ENCODE measurements around the gene UMAD1. TPM values are rescaled to one million over a fixed set of nuclear protein-coding genes. Genes with fewer than 3 reads are reported as not detected.

Gene UMAD1
- total RNA-seq, 2 experiments from 2014 or later, result 14.4 to 18.4 TPM

DNA sequence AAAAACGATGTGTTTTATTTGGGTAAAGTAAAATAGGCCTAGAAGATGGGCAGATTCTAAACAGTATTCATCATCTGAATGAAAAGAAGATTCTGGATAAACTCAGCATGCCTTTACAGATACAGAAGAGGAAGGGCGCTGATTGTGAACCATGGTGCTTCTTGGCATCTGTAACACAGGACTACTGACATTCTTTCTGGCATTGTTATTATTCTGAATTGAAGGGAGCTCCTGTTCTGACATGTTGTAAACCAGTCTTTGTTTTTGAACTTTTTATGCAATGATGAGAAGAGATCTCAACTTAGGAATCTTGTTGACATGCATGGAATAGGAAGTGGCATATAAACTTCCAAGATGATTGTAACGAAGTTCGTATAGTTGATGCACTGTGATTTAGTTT lies 64.3 kb downstream of the UMAD1 start:
- Mint-ChIP-seq H3K9me3 (peaks cover 1% of the 10 kb centered on the region), H3K36me3 (peaks cover 3% of the 10 kb centered on the region), H3K4me3 (no peak overlapping the region), H3K4me1 (peaks cover 7% of the 10 kb centered on the region), H3K27ac (no peak overlapping the region), H3K27me3 (no peaks in the 10 kb centered on the region)
- ATAC-seq (ENCODE audit: low read depth), result no peak
- DNase-seq, result no peak
- POLR2A ChIA-PET, result interaction anchor here (0.6 kb wide), 1 partner anchor 12 kb away, joined by 4 read pairs; no protein-coding TSS in a partner anchor

DNA sequence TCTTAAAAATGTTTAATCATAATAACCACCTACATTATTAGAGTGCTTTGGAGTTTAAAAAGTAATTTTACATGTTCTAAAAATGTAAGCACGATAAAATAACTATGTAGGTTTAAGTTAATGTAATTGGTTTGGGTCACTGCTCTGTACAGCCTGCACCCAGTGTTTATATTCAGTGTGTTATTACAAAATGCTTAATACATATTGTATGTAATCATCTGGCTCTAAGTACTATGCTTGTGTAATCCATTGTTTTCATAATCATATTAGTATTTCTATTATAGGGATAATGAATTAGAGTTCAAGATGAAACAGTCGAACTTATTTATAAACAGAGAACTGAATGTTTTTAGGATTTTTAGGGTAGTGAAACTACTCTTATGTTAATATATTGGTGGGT lies 64.8 kb downstream of the UMAD1 start:
- DNase-seq (no peak), ATAC-seq (ENCODE audit: low read depth) (no peak)
- Mint-ChIP-seq H3K9me3 (no peaks in the 10 kb centered on the region), H3K27me3 (no peaks in the 10 kb centered on the region), H3K4me3 (no peak overlapping the region), H3K36me3 (peaks cover 3% of the 10 kb centered on the region), H3K27ac (no peak overlapping the region), H3K4me1 (peaks cover 7% of the 10 kb centered on the region)
- POLR2A ChIA-PET, result no interaction called here

DNA sequence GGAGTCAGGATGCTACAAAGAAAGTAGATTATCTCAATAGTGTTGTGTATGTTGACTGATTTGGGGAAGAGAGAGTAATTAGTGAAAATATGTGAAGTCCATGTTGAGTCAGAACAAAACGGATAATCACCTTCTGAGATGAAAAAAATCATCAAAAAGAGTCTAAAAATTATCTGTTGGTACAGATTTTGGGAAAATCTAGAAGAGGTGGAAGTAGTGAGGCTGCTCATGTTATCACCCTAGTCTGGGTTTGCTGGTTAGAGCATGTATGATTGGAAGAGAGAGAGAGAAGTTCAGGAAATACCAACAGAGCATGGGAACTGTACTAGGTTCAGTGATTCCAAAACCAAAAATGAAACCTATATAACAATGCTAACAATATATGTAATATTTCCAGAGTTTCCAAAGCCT lies 65.6 kb downstream of the UMAD1 start:
- peaks cover 7% of the 10 kb centered on the region for H3K4me1 Mint-ChIP-seq
- H3K36me3 Mint-ChIP-seq, result peaks cover 5% of the 10 kb centered on the region
- POLR2A ChIA-PET, result no interaction called here
- no peaks in the 10 kb centered on the region for H3K27me3 Mint-ChIP-seq
- H3K4me3 Mint-ChIP-seq, result no peak overlapping the region
- ATAC-seq (ENCODE audit: low read depth), result no peak
- H3K9me3 Mint-ChIP-seq, result no peaks in the 10 kb centered on the region
- no peak for DNase-seq
- no peak overlapping the region for H3K27ac Mint-ChIP-seq

DNA sequence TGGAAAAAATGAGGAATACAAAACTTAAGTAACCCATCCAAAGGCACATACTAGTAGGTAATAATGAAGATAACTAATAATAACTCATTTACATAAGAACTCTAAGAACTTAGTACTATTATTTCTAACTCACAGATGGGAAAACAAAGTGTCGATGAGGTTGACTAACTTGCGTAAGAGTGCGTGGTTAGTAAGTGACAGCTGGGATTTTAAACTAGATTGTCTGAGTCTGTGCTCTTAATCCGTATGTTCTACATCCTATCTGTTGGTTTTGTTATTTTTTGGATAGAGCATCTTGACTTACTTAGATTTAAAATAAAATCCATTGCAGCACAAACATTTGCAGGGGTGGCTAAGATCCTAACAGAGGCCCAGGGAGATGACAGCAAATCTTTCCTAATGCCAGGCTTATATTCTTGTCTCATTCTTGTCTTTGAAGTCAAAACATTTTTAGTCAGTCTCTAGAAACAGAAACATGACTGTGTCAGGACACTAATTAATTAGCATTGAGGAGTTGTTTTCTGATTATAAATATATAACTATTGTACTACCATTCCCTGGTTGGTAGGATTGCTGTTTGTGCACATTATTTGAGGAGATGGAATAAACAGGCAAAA lies 66.1 kb downstream of the UMAD1 start:
- POLR2A ChIA-PET, result no interaction called here
- ATAC-seq (ENCODE audit: low read depth), result no peak

DNA sequence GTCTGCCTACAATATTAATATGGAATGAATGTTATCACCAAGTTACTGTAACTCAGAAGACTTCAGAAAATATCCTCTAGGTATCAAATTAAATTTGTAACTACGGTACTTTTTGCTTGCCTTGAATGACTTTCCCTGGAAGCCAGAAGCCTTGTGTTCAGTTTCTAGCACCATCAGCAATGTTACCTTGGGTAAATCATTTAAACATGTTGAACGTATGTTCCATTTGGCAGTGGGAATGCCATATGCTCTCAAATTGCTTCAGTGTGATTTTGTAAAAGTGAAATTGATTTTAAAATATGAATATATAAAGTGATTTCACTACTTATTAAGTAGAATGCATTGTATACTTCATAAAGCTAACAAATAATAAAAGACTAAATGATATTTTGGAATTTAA lies 66.7 kb downstream of the UMAD1 start:
- no peak for ATAC-seq (ENCODE audit: low read depth)
- H3K9me3 Mint-ChIP-seq, result no peaks in the 10 kb centered on the region

More for the DNA sequence above, 66.1 kb downstream of the UMAD1 start:
- Mint-ChIP-seq H3K4me3 (no peak overlapping the region), H3K9me3 (no peaks in the 10 kb centered on the region), H3K27ac (no peak overlapping the region), H3K4me1 (peaks cover 7% of the 10 kb centered on the region), H3K27me3 (no peaks in the 10 kb centered on the region), H3K36me3 (peaks cover 5% of the 10 kb centered on the region)
- no peak for DNase-seq

DNA sequence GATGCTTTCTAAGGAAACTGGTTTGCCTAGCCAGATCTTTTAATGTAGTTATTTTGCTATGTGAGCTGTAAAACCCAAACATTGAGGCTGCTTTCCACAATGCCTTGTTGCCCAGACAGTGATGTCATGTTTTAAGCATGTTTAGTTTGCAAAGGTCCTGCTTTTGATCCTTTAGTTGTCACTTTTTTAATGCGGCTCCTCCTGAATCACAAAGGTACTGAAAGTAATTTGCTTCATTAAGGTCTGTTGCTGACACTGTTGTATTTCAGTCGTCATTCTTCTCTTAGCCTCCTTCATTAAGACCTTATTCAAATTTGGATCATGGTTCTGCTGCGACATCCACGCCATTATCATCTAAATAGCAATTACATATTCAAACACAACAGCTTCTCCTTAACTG lies 67.3 kb downstream of the UMAD1 start:
- Mint-ChIP-seq H3K9me3 (no peaks in the 10 kb centered on the region), H3K27ac (no peak overlapping the region), H3K4me3 (no peak overlapping the region), H3K36me3 (peaks cover 6% of the 10 kb centered on the region), H3K4me1 (peaks cover 7% of the 10 kb centered on the region), H3K27me3 (no peaks in the 10 kb centered on the region)
- POLR2A ChIA-PET, result no interaction called here
- no peak for DNase-seq
- ATAC-seq (ENCODE audit: low read depth), result no peak

More for the DNA sequence above, 66.7 kb downstream of the UMAD1 start:
- DNase-seq, result no peak
- POLR2A ChIA-PET, result no interaction called here
- H3K36me3 Mint-ChIP-seq, result peaks cover 5% of the 10 kb centered on the region
- H3K27ac Mint-ChIP-seq, result no peak overlapping the region
- H3K27me3 Mint-ChIP-seq, result no peaks in the 10 kb centered on the region
- no peak overlapping the region for H3K4me3 Mint-ChIP-seq
- peaks cover 7% of the 10 kb centered on the region for H3K4me1 Mint-ChIP-seq

DNA sequence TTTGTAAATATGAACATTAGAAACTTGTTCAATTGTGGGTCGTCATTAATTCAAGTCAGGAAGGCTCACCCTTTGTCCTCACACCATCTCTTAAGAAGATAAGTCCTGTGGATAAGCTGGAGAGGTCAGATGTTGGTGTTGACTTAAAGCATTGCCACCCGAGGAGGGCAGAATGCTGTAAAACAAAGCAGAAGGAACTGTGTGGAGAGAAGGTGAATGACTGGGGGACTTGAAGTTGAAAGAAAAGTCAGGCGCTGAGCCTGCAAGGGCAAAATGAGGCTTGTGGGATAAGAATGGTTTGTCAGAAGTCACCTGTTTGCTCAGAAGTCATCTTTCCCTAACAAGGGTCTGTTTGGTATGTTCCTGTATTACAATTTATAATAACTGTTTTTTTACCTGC lies 68.7 kb downstream of the UMAD1 start:
- Mint-ChIP-seq H3K27ac (no peak overlapping the region), H3K4me1 (peaks cover 7% of the 10 kb centered on the region), H3K4me3 (no peak overlapping the region), H3K27me3 (no peaks in the 10 kb centered on the region), H3K36me3 (peaks cover 8% of the 10 kb centered on the region), H3K9me3 (no peaks in the 10 kb centered on the region)
- POLR2A ChIA-PET, result no interaction called here
- ATAC-seq (ENCODE audit: low read depth), result no peak
- no peak for DNase-seq

DNA sequence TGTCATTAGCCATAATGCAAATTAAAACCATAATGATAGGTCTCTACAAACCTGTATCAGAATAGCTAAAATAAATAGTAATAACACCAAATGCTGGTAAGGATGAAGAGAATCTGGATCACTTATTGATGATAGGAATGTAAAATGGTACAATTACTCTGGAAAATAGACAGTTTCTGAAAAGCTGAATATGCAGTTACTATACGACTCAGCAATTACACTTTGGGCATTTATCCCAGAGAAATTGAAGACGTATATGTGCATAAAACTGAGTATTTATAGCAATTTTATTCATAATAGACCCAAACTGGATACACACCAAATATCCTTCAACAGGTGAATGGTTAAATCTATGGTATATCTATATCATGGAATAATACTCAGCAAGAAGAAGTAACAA lies 69.9 kb downstream of the UMAD1 start:
- H3K27me3 Mint-ChIP-seq, result no peaks in the 10 kb centered on the region
- H3K9me3 Mint-ChIP-seq, result no peaks in the 10 kb centered on the region
- no peak overlapping the region for H3K27ac Mint-ChIP-seq
- H3K4me3 Mint-ChIP-seq, result no peak overlapping the region
- peaks cover 7% of the 10 kb centered on the region for H3K4me1 Mint-ChIP-seq
- DNase-seq (no peak), ATAC-seq (ENCODE audit: low read depth) (no peak)
- H3K36me3 Mint-ChIP-seq, result peaks cover 11% of the 10 kb centered on the region
- POLR2A ChIA-PET, result no interaction called here

DNA sequence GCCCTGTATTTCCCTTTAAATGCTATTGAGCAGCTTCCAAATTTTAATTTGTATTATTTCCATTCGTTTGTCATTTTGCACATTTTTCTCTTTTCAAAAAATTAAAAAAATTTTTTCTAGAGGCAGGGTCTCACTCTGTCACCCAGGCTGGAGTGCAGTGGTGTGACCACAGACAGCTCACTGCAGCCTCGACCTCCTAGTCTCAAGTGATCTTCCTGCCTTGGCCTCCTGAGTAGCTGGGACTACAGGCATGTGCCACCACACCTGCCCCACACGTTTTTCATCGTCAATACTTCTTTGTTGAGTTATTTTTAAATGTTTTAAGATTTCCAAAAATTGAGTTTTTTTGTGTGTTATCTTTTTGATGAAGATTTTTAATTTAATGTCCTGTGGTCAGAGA lies 73.2 kb downstream of the UMAD1 start:
- POLR2A ChIA-PET, result no interaction called here
- H3K9me3 Mint-ChIP-seq, result peaks cover 1% of the 10 kb centered on the region
- no peak for DNase-seq
- ATAC-seq (ENCODE audit: low read depth), result no peak
- no peak overlapping the region for H3K4me3 Mint-ChIP-seq
- no peaks in the 10 kb centered on the region for H3K27me3 Mint-ChIP-seq
- peaks cover 9% of the 10 kb centered on the region for H3K4me1 Mint-ChIP-seq
- H3K36me3 Mint-ChIP-seq, result peaks cover 13% of the 10 kb centered on the region
- no peak overlapping the region for H3K27ac Mint-ChIP-seq

DNA sequence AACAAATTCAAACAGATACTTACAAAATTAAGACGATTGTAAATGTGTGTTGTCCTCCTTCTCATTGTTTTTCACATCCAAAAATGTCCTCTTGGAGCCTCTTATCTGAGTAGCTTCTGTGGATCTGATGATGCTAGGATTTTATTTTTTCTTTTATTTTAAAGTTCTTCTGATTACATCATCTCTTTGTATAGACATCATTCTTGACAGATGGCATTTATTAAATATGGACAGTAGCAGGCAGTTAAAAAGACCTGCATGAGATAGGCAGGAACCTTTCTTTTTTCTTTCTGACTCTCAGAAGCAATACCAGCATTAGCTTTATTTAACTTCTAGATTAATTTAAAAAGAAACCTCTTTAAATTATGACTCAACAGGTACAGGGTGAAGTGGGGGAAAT lies 77.9 kb downstream of the UMAD1 start, which contains the start of gene RPA3:
Gene RPA3 (minus strand): TSS at position 116 of the 400 bp plus-strand sequence. CDS start 78,189 bp downstream, outside the sequence.
- Mint-ChIP-seq H3K27me3 (no peaks in the 10 kb centered on the region), H3K9me3 (peaks cover 5% of the 10 kb centered on the region), H3K4me3 (peak within 1 kb of the TSS; percentile 39), H3K4me1 (peaks cover 14% of the 10 kb centered on the region), H3K36me3 (peaks cover 21% of the 10 kb centered on the region), H3K27ac (peak within 1 kb of the TSS; percentile 67)
- ATAC-seq (ENCODE audit: low read depth) (no peak), DNase-seq (no peak)
- POLR2A ChIA-PET, result no interaction called here

DNA sequence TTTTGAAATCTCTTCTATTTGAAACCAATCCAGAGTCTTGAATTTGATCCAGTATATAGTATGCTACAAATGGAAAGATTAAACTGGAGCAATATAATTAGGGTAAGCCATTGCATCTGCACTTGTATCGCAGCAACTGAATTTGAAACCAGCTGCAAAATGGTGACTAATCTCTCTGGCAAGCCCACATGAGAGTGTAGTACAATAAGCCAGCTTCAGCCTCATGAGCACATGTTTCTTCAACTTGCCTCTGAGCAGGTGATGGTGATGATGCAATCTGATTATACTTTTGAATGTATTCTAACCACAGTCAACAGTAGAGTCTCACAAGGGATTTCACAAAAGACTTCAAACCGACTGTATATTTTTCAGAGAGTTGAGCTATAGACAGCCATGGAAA lies 78.7 kb downstream of the UMAD1 start:
- peak; percentile 99 for ATAC-seq (ENCODE audit: low read depth)
- Mint-ChIP-seq H3K4me1 (peaks cover 14% of the 10 kb centered on the region), H3K27ac (peak overlapping the region; percentile 67), H3K9me3 (peaks cover 5% of the 10 kb centered on the region), H3K4me3 (peak overlapping the region; percentile 39), H3K36me3 (peaks cover 20% of the 10 kb centered on the region), H3K27me3 (no peaks in the 10 kb centered on the region)
- DNase-seq, result no peak
- POLR2A ChIA-PET, result no interaction called here

DNA sequence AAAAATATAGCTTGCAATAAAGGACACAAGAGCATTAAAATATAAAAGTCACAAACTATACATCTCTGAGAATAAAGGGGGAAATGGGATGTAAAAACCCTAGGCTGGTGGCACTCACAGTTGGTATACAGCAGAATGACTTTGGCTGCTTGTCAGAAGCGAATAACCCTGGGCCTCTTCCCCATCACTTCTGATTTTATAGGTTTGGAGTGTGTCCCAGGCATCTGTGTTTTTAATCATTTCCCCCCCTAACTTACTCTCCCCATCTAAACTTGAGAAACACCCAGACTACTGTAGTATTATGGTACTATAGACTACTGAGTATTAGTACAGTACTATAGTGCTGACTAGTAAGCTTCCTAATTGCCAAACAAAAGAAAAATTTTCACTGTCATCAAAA lies 79.6 kb downstream of the UMAD1 start:
- peaks cover 14% of the 10 kb centered on the region for H3K4me1 Mint-ChIP-seq
- POLR2A ChIA-PET, result no interaction called here
- no peak for DNase-seq
- H3K4me3 Mint-ChIP-seq, result no peak overlapping the region
- ATAC-seq (ENCODE audit: low read depth), result no peak
- H3K9me3 Mint-ChIP-seq, result peaks cover 5% of the 10 kb centered on the region
- no peaks in the 10 kb centered on the region for H3K27me3 Mint-ChIP-seq
- H3K36me3 Mint-ChIP-seq, result peaks cover 18% of the 10 kb centered on the region
- H3K27ac Mint-ChIP-seq, result no peak overlapping the region

DNA sequence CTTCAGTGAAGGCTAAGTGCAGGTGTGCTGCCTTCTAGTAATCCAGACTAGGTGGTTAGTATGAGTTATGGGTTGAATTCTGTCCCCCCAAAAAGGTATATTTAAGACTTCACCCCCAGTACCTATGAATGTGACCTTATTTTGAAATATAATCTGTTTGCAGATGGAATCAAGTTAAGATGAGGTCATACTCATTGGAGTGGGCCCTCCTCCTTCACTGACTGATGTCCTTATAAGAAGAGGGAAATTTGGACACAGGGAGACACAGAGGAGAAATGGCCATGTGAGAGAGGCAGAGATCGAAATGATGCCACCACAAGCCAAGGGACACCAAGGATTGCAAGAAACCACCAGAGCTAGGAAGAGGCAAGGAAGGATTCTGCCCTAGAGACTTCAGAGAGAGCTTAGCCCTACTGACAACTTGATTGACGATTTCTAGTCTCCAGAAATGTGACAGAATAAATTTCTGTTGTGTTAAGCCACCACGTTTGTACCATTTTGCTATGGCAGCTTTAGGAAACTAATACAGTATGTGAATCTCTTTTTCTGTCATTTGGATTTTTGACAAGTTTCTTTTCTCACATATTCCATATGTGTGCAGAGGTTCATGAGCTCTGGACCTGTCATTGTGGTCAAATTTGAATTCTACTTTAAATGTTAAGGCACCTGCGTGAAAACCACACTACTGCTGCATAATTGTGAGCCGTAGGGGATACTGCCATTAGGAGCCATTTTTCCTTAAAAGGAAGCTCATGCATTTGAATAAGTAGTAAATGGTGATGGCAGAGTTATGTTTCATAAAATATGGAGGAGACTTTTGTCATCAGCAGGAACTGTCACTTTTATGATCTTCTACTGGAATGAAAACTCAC lies 80.4 kb downstream of the UMAD1 start:
- POLR2A ChIA-PET, result no interaction called here
- DNase-seq (no peak), ATAC-seq (ENCODE audit: low read depth) (no peak)
- Mint-ChIP-seq H3K4me1 (peaks cover 14% of the 10 kb centered on the region), H3K9me3 (peaks cover 8% of the 10 kb centered on the region), H3K36me3 (peaks cover 18% of the 10 kb centered on the region), H3K27ac (no peak overlapping the region), H3K27me3 (no peaks in the 10 kb centered on the region), H3K4me3 (no peak overlapping the region)

DNA sequence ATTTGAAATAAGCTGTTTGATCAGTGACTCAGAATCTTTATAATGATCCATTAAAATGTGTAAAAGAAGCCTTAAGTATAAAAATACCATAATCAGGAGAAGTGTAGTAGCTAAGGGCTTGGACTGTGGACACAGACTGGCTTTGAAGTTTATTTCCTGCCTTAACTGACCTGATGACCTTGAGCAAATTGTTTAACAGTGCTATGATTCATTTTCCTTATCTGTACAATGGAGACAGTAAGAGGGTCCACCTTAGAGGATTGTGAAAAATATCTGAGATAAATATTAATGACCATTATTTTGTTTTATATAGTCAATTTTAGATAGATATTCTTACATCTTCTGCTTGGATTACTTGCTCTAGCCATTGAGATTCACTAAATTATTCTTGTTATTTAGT lies 91.2 kb downstream of the UMAD1 start:
- Mint-ChIP-seq H3K4me3 (no peak overlapping the region), H3K4me1 (peaks cover 4% of the 10 kb centered on the region), H3K27ac (no peak overlapping the region), H3K36me3 (peaks cover 7% of the 10 kb centered on the region), H3K9me3 (peaks cover 7% of the 10 kb centered on the region), H3K27me3 (no peaks in the 10 kb centered on the region)
- POLR2A ChIA-PET, result no interaction called here
- DNase-seq (no peak), ATAC-seq (ENCODE audit: low read depth) (no peak)
